Activated naive CD8-positive, alpha-beta T cell treated with anti-CD3 and anti-CD28 coated beads, Interleukin-2, amount 10 ng/mL, durations not matched to agents 7 days and 5 days (primary cell): Measurements from ENCODE around the gene PRKCQ. TPM values are rescaled to one million over a fixed set of nuclear protein-coding genes. Genes with fewer than 3 reads are reported as not detected.

ENCODE experiments used
- ATAC-seq: fragments of 150-1000 bp; cut with Tn5 transposase; one replicate; pipeline ENCODE4 v1.10.0; 2021; ENCODE audit warnings: low read depth, moderate library complexity
- POLR2A ChIA-PET: fragments of 350-600 bp; sonication (Branson Sonifier 250); formaldehyde crosslinking; loops from one replicate; lab custom pipeline; 2021; ENCODE audit warnings: antibody characterized with exemption; lab: Charles Lee
- DNase-seq: peaks from one replicate; pipeline ENCODE4 v3.0.0; 2021
- H3K27ac Mint-ChIP-seq: one replicate; pipeline ENCODE4 v1.8.0; 2022; ENCODE audit warnings: mild to moderate bottlenecking, mixed read lengths
- H3K27me3 Mint-ChIP-seq: one replicate; pipeline ENCODE4 v1.8.0; 2022; ENCODE audit warnings: mild to moderate bottlenecking, moderate library complexity, mixed read lengths
- H3K36me3 Mint-ChIP-seq: one replicate; pipeline ENCODE4 v1.8.0; 2021; ENCODE audit warnings: mild to moderate bottlenecking, mixed read lengths
- H3K4me1 Mint-ChIP-seq: one replicate; pipeline ENCODE4 v1.8.0; 2021; ENCODE audit warnings: mixed read lengths
- H3K4me3 Mint-ChIP-seq: one replicate; pipeline ENCODE4 v1.8.0; 2022; ENCODE audit warnings: mild to moderate bottlenecking, moderate library complexity, mixed read lengths
- H3K9me3 Mint-ChIP-seq: one replicate; pipeline ENCODE4 v1.8.0; 2021; ENCODE audit warnings: mixed read lengths
- total RNA-seq, 2 experiments: library from RNA; stranded (reverse); gene quantifications; one replicate each; pipeline ENCODE4 v1.2.3, GENCODE V29; 2021

The PRKCQ gene
- total RNA-seq, 2 experiments from 2014 or later: 61.2 to 61.8 TPM

DNA sequence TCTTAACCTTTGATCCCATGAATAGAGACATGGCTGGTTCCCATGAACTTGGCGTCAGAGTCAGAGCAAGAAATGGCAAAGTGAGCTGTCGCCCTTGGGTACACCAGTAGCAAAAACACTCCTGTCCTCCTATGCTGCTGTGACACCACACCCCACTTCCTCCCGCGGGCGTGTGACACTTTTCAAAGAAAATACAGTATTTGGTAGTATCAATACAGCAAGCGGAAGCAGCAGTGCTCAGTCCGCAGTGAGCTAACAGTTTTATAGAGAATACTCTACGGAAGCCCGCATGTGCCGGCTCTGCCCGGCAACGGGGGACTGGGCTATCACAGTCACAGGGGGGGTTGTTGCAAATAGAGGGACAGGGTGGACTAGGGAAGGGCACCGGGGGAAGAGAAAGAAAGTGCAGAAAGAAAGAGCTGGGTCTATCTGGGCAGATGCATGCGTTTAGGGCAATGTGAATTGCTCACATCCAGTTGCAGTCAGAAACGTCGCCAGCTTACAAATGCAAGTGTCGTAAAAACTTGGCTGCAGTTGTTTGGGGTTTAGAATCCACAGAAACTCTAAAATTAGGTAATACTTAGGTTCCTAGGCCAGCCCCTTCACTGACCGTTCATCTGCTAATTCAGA, 49.8 kb downstream of the PRKCQ start:
- POLR2A ChIA-PET: interaction anchor here (0.6 to 4.1 kb wide), 20 partner anchors 8 to 1535 kb away, joined by 3 to 51 read pairs (median 4); partner anchors contain the start of gene PRKCQ
- ATAC-seq (peak; percentile 98), DNase-seq (peak; percentile 76)
- Mint-ChIP-seq H3K36me3 (peaks cover 50% of the 10 kb centered on the region), H3K27me3 (no peaks in the 10 kb centered on the region), H3K4me3 (peak overlapping the region; percentile 93), H3K9me3 (no peaks in the 10 kb centered on the region), H3K4me1 (peaks cover 67% of the 10 kb centered on the region), H3K27ac (peak overlapping the region; percentile 98)

GRCh38 chr10:6528198-6528950, 51.7 kb downstream of the PRKCQ start:
- H3K9me3 Mint-ChIP-seq: no peaks in the 10 kb centered on the region
- no peak for ATAC-seq
- H3K4me3 Mint-ChIP-seq: no peak overlapping the region
- peak overlapping the region; percentile 98 for H3K27ac Mint-ChIP-seq
- H3K36me3 Mint-ChIP-seq: peaks cover 53% of the 10 kb centered on the region
- no peak for DNase-seq
- peaks cover 66% of the 10 kb centered on the region for H3K4me1 Mint-ChIP-seq
- POLR2A ChIA-PET: interaction anchor here (0.9 to 4.1 kb wide), 4 partner anchors 11 to 30 kb away, joined by 5 to 51 read pairs (median 6); no protein-coding TSS in a partner anchor
- no peaks in the 10 kb centered on the region for H3K27me3 Mint-ChIP-seq

GRCh38 chr10:6525599-6526165, 54.4 kb downstream of the PRKCQ start:
- Mint-ChIP-seq H3K27me3 (no peaks in the 10 kb centered on the region), H3K9me3 (no peaks in the 10 kb centered on the region), H3K4me1 (peaks cover 50% of the 10 kb centered on the region), H3K27ac (no peak overlapping the region), H3K36me3 (peaks cover 63% of the 10 kb centered on the region), H3K4me3 (no peak overlapping the region)
- POLR2A ChIA-PET: no interaction called here
- ATAC-seq (no peak), DNase-seq (no peak)

- H3K27me3 Mint-ChIP-seq: no peaks in the 10 kb centered on the region
- no peak overlapping the region for H3K27ac Mint-ChIP-seq
- peaks cover 49% of the 10 kb centered on the region for H3K4me1 Mint-ChIP-seq
- no peaks in the 10 kb centered on the region for H3K9me3 Mint-ChIP-seq
- H3K36me3 Mint-ChIP-seq: peaks cover 43% of the 10 kb centered on the region
- DNase-seq (no peak), ATAC-seq (no peak)
- POLR2A ChIA-PET: no interaction called here
- no peak overlapping the region for H3K4me3 Mint-ChIP-seq
These were observed 57.8 kb downstream of the PRKCQ start for GRCh38 chr10:6522230-6522629.

GRCh38 chr10:6520138-6520537, 59.9 kb downstream of the PRKCQ start:
- no peak for ATAC-seq
- no peaks in the 10 kb centered on the region for H3K9me3 Mint-ChIP-seq
- no peak for DNase-seq
- peak overlapping the region; percentile 63 for H3K27ac Mint-ChIP-seq
- no peaks in the 10 kb centered on the region for H3K27me3 Mint-ChIP-seq
- no peak overlapping the region for H3K4me3 Mint-ChIP-seq
- H3K36me3 Mint-ChIP-seq: peaks cover 28% of the 10 kb centered on the region
- POLR2A ChIA-PET: interaction anchor here (0.8 to 1.1 kb wide), 2 partner anchors 10 to 13 kb away, joined by 3 to 4 read pairs; no protein-coding TSS in a partner anchor
- peaks cover 46% of the 10 kb centered on the region for H3K4me1 Mint-ChIP-seq

DNA sequence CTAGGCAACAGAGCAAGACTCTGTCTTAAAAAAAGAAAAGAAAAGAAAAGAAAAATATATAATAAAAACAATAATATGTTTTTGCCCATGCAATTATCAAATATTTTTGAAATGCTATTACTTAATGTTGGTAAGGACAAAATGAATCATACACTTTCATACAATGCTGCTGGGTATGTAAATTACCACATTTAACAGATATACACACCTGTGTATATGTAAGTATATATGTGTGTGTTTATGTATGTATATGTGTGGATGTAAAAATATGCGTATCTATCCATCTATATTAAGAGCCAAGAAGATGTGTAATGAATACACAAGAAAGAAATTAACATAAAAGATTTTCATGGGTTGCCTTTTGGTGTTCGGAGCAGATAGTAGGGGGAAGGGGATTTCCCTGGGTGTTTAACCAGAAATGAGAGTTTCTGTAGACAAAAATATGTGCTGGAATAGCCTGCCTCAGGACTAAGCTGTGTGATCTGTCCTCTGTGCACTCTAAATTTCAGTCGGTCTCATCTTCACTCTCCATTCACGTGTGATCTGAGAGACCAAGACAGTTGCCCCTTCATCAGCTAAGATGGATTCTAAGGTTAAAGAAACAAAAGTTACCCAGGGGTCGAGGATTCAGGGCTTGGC, 61.2 kb downstream of the PRKCQ start:
- peak overlapping the region; percentile 7 for H3K27ac Mint-ChIP-seq
- no peaks in the 10 kb centered on the region for H3K27me3 Mint-ChIP-seq
- DNase-seq (no peak), ATAC-seq (no peak)
- POLR2A ChIA-PET: interaction anchor here (1.6 kb wide), 1 partner anchor 24 kb away, joined by 3 read pairs; no protein-coding TSS in a partner anchor
- peak overlapping the region; percentile 29 for H3K4me3 Mint-ChIP-seq
- H3K4me1 Mint-ChIP-seq: peaks cover 55% of the 10 kb centered on the region
- no peaks in the 10 kb centered on the region for H3K9me3 Mint-ChIP-seq
- peaks cover 33% of the 10 kb centered on the region for H3K36me3 Mint-ChIP-seq

DNA sequence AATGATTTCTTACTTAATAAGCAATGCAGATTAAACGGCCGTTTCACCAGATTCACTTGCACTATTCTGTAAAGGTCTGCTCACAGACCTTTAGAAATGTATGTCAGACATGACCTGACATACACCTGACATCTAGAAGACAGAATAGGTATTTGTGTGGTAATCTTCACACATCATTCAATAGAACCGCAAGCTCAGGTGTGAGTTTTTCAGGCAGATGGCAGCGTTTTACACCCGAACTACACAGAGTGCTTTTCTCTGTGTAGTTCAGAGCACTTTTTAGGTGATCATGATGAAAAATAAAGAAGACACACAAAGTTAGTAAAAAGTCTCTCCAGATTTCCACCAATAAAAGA, 63.2 kb downstream of the PRKCQ start:
- H3K9me3 Mint-ChIP-seq: peaks cover 3% of the 10 kb centered on the region
- H3K4me1 Mint-ChIP-seq: peaks cover 69% of the 10 kb centered on the region
- POLR2A ChIA-PET: interaction anchor here (0.6 to 1.8 kb wide), 2 partner anchors 13 to 29 kb away, joined by 3 to 7 read pairs; no protein-coding TSS in a partner anchor
- H3K36me3 Mint-ChIP-seq: peaks cover 51% of the 10 kb centered on the region
- ATAC-seq: no peak
- no peak overlapping the region for H3K4me3 Mint-ChIP-seq
- no peak for DNase-seq
- no peaks in the 10 kb centered on the region for H3K27me3 Mint-ChIP-seq
- H3K27ac Mint-ChIP-seq: no peak overlapping the region

DNA sequence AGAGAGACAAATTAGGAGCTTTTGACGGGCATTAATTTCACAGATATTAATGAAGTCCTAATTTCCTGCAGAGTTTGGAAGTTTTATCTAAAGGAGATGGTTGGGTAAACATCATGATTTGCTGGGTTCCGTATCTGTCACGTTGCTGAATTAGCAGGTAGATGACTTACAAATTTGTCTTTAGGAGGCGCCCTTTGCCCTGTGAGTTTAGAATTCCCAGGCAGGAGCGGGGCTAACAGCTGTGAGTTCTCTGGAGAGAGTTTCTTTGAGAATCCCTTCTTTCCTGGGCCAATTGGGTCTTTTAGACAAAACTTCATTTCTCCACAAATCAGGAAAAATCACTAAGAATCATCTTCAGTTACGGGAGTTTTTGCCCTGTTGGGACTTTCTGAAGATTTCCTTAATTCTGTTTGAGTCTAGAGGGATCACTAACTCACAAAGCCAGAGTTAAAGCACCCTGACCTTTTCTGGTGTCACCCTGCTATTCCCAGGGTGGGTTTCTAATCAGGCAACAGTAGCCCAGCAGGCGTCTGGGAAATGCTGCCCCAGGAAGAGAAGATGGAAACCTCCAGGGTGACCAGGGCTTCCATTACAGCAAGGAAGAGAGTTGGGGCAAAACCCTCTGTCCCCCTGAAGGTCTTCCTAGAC, 63.7 kb downstream of the PRKCQ start:
- no peak for DNase-seq
- no peak for ATAC-seq
- peaks cover 7% of the 10 kb centered on the region for H3K9me3 Mint-ChIP-seq
- H3K4me3 Mint-ChIP-seq: no peak overlapping the region
- H3K27me3 Mint-ChIP-seq: no peaks in the 10 kb centered on the region
- H3K27ac Mint-ChIP-seq: no peak overlapping the region
- peaks cover 54% of the 10 kb centered on the region for H3K36me3 Mint-ChIP-seq
- POLR2A ChIA-PET: interaction anchor here (1.8 kb wide), 1 partner anchor 13 kb away, joined by 7 read pairs; no protein-coding TSS in a partner anchor
- H3K4me1 Mint-ChIP-seq: peaks cover 70% of the 10 kb centered on the region

DNA sequence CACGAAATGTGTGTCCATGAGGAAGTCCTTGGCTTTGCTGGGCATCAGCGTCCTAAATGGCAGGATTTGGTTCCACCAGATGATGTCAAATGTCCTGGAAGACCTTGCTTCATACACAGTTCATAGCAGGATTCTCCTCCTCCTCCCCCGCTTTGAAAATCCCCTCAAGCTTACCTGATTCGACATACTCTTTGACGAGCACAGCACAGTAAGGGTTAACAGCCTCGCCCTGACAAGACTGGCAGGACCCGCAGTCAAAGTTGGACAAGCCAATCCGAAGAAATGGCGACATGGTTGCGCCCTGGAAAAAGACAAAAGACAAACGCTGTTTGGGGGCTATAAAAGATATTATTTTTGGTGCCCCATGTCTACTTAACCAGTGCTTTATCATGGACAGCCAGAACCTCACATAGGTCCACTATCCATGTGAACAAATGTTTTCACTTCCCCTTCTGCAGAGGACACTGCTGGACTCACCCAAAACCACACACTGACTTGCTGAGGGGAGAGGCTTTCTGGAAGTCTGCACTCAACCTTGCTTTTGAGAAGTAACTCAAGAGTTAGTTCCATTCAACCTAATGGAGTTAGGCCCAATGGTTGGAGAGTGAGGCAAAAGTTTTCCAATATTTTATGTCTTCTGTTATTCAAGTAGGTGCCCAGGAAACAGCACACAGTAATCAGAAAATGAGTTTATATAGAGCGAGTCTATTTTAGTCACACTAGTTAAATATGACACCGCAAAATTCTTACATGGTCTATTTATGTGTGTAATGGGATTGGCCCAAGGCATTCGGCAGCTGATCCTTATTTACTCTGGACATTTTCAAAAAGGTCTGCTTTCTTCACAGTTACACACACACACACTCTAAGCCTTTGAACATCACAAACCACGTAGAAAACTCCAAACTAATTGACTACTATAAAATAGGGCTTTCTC, 65.0 kb downstream of the PRKCQ start:
- H3K27ac Mint-ChIP-seq: no peak overlapping the region
- H3K9me3 Mint-ChIP-seq: peaks cover 12% of the 10 kb centered on the region

DNA sequence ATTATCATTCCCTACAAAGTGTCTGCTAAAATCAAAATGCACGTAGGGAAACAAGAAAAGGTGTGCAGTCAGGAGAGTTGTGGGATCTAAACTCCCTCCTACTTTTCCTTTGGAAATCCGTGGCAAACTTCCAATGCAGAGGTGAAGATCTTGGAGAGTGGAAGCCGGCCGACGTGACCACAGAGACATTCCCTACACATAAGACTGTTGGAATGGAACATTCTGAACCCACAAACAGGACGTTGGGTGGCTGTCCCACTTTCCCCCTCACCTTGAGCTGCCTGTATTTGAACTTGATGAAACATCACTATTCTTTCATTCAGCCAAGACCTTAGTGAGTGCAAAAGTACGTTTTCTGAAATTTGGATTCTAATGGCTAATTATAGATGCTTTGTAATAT, 65.9 kb downstream of the PRKCQ start:
- no peak for DNase-seq
- ATAC-seq: no peak
- H3K4me1 Mint-ChIP-seq: peaks cover 51% of the 10 kb centered on the region
- H3K4me3 Mint-ChIP-seq: peak overlapping the region; percentile 51
- H3K27ac Mint-ChIP-seq: peak overlapping the region; percentile 74
- POLR2A ChIA-PET: no interaction called here
- peaks cover 63% of the 10 kb centered on the region for H3K36me3 Mint-ChIP-seq
- peaks cover 12% of the 10 kb centered on the region for H3K9me3 Mint-ChIP-seq
- no peaks in the 10 kb centered on the region for H3K27me3 Mint-ChIP-seq

More for the DNA sequence above, 65.0 kb downstream of the PRKCQ start:
- Mint-ChIP-seq H3K4me3 (no peak overlapping the region), H3K4me1 (peaks cover 60% of the 10 kb centered on the region), H3K27me3 (no peaks in the 10 kb centered on the region), H3K36me3 (peaks cover 56% of the 10 kb centered on the region)
- ATAC-seq: no peak
- POLR2A ChIA-PET: no interaction called here
- DNase-seq: no peak

DNA sequence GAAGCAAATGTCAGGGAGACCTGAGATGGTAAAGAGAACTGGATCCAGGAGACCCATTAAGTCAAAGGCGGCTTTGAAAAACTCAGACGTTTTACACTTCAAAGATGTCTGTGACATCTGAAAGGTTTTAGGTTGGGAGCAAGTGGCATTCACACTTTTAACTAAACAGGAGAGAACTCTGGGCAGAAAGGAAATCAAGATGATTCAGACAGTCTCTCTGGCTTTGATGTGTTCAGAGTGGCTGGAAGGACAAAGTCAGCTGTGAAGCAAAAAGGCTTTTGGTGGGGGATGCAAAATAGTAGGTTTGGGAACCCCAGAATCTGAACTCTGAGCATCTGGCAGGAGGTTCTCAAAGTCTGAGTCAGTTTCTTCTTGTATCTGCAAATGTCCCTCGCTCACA, 66.6 kb downstream of the PRKCQ start:
- Mint-ChIP-seq H3K27me3 (no peaks in the 10 kb centered on the region), H3K4me1 (peaks cover 48% of the 10 kb centered on the region), H3K4me3 (peak overlapping the region; percentile 51)

DNA sequence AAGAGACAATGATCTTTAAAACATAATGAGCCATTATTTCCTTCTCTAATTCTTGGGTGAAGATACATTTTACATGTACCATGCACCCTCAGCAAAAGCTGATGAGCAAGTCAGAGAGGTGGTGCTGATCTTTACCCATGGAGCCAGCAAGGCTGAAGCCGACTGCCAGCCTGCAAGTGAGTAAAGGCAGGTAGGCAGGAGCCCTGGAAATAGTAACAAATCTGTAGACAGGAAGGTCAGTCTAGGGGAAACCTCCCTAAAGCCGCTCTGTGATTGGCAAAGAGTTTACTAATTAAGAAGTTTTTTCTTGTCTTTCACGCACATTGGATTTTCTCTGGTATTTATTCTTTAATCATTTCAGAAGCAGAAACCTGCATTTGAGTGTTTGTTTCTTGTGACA, 67.9 kb downstream of the PRKCQ start:
- DNase-seq (no peak), ATAC-seq (no peak)
- Mint-ChIP-seq H3K4me1 (peaks cover 54% of the 10 kb centered on the region), H3K9me3 (peaks cover 12% of the 10 kb centered on the region), H3K27me3 (no peaks in the 10 kb centered on the region), H3K36me3 (peaks cover 74% of the 10 kb centered on the region), H3K27ac (no peak overlapping the region), H3K4me3 (no peak overlapping the region)
- POLR2A ChIA-PET: no interaction called here

More for the DNA sequence above, 66.6 kb downstream of the PRKCQ start:
- DNase-seq: no peak
- Mint-ChIP-seq H3K27ac (peak overlapping the region; percentile 74), H3K36me3 (peaks cover 69% of the 10 kb centered on the region), H3K9me3 (peaks cover 12% of the 10 kb centered on the region)
- POLR2A ChIA-PET: no interaction called here
- ATAC-seq: peak; percentile 80
